GM18868 (cell line): Measurements from ENCODE around the gene PRR33.

ENCODE experiments used
- ATAC-seq: cut with Tn5 transposase; IDR thresholded peaks from one replicate; pipeline ENCODE4 v1.9.1; 2021; ENCODE audit warnings: mild to moderate bottlenecking, moderate library complexity; ENCODE audit not compliant: unreplicated experiment

Gene PRR33

GRCh38 chr11:1928470-1928890 is 36.8 kb upstream of the PRR33 start:
- no peak for ATAC-seq

GRCh38 chr11:1927848-1928469 is 36.3 kb upstream of the PRR33 start:
- no peak for ATAC-seq

- ATAC-seq, result no peak
These were observed 35.5 kb upstream of the PRR33 start for GRCh38 chr11:1927026-1927847.

- no peak for ATAC-seq
These were observed 34.7 kb upstream of the PRR33 start for GRCh38 chr11:1926156-1927025.

GRCh38 chr11:1925373-1926155 is 33.9 kb upstream of the PRR33 start:
- ATAC-seq, result no peak

GRCh38 chr11:1924646-1925372 is 33.1 kb upstream of the PRR33 start:
- no peak for ATAC-seq

- no peak for ATAC-seq
These were observed 32.5 kb upstream of the PRR33 start for GRCh38 chr11:1924181-1924580.

GRCh38 chr11:1923201-1923956 is 31.7 kb upstream of the PRR33 start:
- no peak for ATAC-seq

- no peak for ATAC-seq
These were observed 30.9 kb upstream of the PRR33 start for GRCh38 chr11:1922481-1923081.

GRCh38 chr11:1921574-1922141 is 30.0 kb upstream of the PRR33 start:
- ATAC-seq, result no peak

- ATAC-seq, result no peak
These were observed 29.3 kb upstream of the PRR33 start for GRCh38 chr11:1920909-1921573.

- ATAC-seq, result no peak
These were observed 28.6 kb upstream of the PRR33 start for GRCh38 chr11:1920128-1920908.

- ATAC-seq, result no peak
These were observed 27.9 kb upstream of the PRR33 start, which contains the start of gene TNNT3 for GRCh38 chr11:1919391-1920127. TSS of gene TNNT3 (plus strand) at chr11:1919703. CDS start at chr11:1922875, 3,172 bp downstream.

- no peak for ATAC-seq
These were observed 27.0 kb upstream of the PRR33 start for GRCh38 chr11:1918436-1919315.
